Measurements from ENCODE around the gene GPR150.
A peak's percentile ranks its signal among the peaks of the same experiment; 100 is the strongest.

GRCh38 chr5:95669540-95669939 is 49.7 kb downstream of the GPR150 start:
- TF ChIP-seq SIN3A (IDR thresholded peaks at IDR 0.05; ENCODE audit: borderline replicate concordance, insufficient read depth, low read length) (peak; percentile 36; the same call in 1 of the 2 replicates), POLR2AphosphoS5 (IDR thresholded peaks at IDR 0.05; ENCODE audit: low read depth, low read length) (no peak), TAF1 (IDR thresholded peaks at IDR 0.05; ENCODE audit: borderline replicate concordance, insufficient read depth, low read length) (no peak), REST (IDR thresholded peaks at IDR 0.05; ENCODE audit: insufficient read depth in 1 of 2, low read depth in 2 of 2, low read length in 2 of 2) (peak in 1 of 2 experiments; percentile 15; a peak in 1 of 4 replicates)

Measured in PFSK-1 (cell line).